HG03520 (cell line): ENCODE data around the gene AURKAIP1.
A peak's percentile ranks its signal among the peaks of the same experiment; 100 is the strongest.

ENCODE experiments used
- ATAC-seq: cut with Tn5 transposase; IDR thresholded peaks from one replicate; pipeline ENCODE4 v1.9.1; 2021; ENCODE audit warnings: mild to moderate bottlenecking, moderate library complexity; ENCODE audit not compliant: unreplicated experiment

Gene AURKAIP1

DNA sequence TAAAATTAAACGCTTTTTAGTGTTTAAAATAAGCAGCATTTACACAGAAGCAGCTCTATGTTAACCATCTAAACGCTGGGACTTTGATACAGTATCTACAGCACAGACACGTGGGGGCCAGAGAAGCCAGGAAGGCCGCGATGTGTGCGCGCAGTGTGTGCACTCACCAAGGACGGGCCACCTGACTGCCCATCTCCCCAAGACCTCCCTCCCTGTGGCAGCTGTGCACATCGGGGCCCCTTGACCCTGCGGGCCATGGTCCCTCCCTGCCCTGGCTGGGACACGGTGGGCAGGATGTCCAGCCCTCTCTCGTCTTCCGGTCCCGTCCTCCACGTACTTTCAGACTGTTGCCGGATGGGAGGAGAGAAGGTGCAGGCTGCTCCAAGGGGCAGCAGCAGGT is 39.7 kb downstream of the AURKAIP1 start:
- ATAC-seq = no peak

- ATAC-seq = no peak
Observed at GRCh38 chr1:1334835-1335234, 40.2 kb downstream of the AURKAIP1 start.

DNA sequence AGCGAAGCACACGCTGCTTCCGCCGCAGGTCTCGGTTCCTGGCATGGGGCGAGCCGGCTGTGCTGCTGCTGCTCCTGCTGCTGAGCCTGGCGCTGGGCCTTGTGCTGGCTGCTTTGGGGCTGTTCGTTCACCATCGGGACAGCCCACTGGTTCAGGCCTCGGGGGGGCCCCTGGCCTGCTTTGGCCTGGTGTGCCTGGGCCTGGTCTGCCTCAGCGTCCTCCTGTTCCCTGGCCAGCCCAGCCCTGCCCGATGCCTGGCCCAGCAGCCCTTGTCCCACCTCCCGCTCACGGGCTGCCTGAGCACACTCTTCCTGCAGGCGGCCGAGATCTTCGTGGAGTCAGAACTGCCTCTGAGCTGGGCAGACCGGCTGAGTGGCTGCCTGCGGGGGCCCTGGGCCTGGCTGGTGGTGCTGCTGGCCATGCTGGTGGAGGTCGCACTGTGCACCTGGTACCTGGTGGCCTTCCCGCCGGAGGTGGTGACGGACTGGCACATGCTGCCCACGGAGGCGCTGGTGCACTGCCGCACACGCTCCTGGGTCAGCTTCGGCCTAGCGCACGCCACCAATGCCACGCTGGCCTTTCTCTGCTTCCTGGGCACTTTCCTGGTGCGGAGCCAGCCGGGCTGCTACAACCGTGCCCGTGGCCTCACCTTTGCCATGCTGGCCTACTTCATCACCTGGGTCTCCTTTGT is 41.3 kb downstream of the AURKAIP1 start:
- ATAC-seq = no peak

DNA sequence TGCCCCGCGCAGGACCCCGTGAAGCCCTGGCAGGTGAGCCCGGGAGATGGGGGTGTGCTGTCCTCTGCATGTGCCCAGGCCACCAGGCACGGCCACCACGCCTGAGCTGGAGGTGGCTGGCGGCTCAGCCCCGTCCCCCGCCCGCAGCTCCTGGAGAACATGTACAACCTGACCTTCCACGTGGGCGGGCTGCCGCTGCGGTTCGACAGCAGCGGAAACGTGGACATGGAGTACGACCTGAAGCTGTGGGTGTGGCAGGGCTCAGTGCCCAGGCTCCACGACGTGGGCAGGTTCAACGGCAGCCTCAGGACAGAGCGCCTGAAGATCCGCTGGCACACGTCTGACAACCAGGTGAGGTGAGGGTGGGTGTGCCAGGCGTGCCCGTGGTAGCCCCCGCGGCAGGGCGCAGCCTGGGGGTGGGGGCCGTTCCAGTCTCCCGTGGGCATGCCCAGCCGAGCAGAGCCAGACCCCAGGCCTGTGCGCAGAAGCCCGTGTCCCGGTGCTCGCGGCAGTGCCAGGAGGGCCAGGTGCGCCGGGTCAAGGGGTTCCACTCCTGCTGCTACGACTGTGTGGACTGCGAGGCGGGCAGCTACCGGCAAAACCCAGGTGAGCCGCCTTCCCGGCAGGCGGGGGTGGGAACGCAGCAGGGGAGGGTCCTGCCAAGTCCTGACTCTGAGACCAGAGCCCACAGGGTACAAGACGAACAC is 42.1 kb downstream of the AURKAIP1 start:
- ATAC-seq = no peak

- ATAC-seq = no peak
Observed at GRCh38 chr1:1332031-1332755, 42.8 kb downstream of the AURKAIP1 start.

DNA sequence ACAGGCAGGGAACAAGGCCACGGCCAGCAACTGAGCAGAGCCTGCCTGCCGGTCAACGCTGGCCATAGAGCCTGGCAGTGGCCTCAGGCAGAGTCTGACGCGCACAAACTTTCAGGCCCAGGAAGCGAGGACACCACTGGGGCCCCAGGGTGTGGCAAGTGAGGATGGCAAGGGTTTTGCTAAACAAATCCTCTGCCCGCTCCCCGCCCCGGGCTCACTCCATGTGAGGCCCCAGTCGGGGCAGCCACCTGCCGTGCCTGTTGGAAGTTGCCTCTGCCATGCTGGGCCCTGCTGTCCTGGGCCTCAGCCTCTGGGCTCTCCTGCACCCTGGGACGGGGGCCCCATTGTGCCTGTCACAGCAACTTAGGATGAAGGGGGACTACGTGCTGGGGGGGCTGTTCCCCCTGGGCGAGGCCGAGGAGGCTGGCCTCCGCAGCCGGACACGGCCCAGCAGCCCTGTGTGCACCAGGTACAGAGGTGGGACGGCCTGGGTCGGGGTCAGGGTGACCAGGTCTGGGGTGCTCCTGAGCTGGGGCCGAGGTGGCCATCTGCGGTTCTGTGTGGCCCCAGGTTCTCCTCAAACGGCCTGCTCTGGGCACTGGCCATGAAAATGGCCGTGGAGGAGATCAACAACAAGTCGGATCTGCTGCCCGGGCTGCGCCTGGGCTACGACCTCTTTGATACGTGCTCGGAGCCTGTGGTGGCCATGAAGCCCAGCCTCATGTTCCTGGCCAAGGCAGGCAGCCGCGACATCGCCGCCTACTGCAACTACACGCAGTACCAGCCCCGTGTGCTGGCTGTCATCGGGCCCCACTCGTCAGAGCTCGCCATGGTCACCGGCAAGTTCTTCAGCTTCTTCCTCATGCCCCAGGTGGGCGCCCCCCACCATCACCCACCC is 43.7 kb downstream of the AURKAIP1 start, which contains the start of gene TAS1R3:
TAS1R3 (plus strand) TSS at position 213 of the 898 bp plus-strand sequence; CDS start at position 279, 66 bp downstream.
- ATAC-seq = no peak

DNA sequence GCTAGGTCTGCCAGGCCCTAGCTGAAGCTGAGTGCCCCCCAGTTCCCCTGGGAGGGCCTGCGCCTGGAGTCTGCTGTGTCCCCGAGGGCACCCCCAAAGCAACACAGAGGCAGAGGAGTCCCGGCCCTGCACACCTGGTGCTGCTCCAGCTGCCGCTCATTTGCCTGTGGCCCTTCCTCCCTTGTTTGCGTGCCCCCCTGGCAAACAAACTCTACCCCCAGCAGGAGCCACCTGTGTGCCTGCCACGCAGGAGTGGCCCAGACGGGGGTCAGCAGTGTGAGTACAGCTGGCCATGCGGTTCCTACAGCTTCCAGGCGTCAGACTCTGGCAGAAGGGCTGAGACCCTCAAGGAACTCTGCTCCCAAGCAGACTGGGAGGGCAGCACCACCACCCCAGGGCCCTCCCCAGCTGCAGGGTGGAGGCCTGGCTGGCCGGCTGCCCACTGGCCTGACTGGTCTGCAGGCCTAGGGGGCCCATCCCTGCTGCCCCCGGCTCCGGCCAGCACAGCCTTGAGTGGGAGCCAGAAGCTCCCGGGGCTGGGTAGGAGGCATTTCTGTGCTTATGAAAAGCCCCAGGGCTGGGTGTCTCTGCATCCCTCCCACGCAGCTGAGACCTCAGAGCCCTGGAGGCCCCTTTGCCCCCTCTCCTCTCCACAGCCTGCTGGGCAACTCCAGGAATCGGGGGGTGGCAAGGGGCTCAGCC is 44.5 kb downstream of the AURKAIP1 start:
- no peak for ATAC-seq

DNA sequence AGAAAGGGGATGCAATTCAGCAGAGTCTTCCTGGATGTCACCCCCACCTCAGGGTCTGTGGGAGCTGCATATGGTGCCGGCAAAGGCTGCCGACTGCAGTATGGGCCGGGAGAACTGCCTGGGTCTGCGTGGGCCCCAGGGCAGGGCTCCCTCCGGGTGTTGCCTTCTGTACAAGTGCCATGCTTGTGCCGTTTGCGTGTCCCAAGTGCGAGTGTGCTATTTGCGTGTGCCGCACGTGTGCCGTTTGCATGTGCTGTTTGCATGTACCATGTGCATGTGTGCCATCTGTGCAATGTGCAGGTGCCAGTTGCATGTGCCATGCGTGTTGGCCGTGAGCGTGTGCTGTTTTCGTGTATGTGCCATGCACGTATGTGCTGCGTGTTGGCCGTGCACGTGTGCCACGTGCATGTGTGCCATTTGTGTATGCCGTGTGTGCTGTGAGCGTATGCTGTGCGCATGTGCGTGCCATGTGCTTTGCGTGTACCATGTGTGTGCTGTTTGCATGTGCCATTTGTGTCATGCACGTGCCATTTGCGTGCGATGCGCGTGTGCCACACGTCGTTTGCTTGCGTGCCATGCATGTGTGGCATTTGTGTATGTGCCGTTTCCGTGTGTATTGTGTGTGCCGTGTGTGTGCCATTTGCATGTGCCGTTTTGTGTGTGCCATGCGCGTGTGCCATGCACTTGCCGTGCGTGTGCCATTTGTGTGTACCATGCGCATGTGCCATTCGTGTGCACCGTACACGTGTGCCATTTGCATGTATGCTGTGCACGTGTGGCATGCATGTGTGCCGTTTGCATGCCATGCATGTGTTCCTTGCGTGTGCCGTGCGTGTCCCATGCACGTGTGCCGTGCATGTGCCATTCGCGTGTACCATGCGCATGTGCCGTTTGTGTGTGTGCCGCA is 45.5 kb downstream of the AURKAIP1 start:
- no peak for ATAC-seq

GRCh38 chr1:1328254-1328653 is 46.8 kb downstream of the AURKAIP1 start:
- no peak for ATAC-seq

- no peak for ATAC-seq
Observed at GRCh38 chr1:1327291-1327690, 47.7 kb downstream of the AURKAIP1 start.

GRCh38 chr1:1326075-1326605 is 48.9 kb downstream of the AURKAIP1 start:
- no peak for ATAC-seq

GRCh38 chr1:1325288-1326074 is 49.5 kb downstream of the AURKAIP1 start:
- no peak for ATAC-seq

DNA sequence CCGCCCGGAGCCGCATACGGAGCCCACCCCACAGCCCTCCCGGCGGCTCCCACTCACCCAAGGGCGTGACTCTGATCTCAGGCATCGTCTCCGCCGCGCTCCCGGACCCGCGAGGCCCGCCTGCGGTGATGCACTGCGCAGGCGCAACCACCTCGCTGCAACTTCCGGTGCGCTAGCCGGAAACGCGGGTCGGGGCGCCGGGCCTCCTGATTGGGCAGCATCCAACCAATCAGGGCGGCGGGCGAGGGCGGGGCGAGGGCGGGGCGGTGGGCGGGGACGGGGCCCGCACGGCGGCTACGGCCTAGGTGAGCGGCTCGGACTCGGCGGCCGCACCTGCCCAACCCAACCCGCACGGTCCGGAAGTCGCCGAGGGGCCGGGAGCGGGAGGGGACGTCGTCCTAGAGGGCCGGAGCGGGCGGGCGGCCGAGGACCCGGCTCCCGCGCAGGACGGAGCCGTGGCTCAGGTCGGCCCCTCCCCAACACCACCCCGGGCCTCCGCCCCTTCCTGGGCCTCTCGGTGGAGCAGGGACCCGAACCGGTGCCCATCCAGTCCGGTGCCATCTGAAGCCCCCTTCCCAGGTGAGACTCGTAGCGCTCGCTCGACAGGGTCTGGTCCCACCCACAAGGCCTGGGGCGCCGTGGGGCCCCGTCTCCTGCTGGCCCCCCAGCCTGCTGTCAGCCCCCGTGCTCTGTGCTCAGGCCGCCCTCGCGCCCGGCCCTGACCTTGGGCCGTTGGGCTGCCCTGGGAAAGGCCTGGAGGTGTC is 50.3 kb downstream of the AURKAIP1 start, which contains the start of the genes CPTP and INTS11:
CPTP (plus strand) TSS at position 279 of the 764 bp plus-strand sequence. CDS start 2,109 bp downstream, outside the sequence.
INTS11 (minus strand) TSS at position 137 of the 764 bp plus-strand sequence; CDS start at position 85, 52 bp downstream.
- ATAC-seq = peak; percentile 72

- ATAC-seq = no peak
Observed at GRCh38 chr1:1324084-1324523, 50.9 kb downstream of the AURKAIP1 start.
